Medulla oblongata (tissue), 1 donor: ENCODE measurements around the gene ZSCAN9.

Experiments
- DNase-seq: peaks from one replicate; pipeline ENCODE4 v3.0.0-alpha.2; 2015; ENCODE audit errors: extremely low spot score

Gene ZSCAN9

DNA sequence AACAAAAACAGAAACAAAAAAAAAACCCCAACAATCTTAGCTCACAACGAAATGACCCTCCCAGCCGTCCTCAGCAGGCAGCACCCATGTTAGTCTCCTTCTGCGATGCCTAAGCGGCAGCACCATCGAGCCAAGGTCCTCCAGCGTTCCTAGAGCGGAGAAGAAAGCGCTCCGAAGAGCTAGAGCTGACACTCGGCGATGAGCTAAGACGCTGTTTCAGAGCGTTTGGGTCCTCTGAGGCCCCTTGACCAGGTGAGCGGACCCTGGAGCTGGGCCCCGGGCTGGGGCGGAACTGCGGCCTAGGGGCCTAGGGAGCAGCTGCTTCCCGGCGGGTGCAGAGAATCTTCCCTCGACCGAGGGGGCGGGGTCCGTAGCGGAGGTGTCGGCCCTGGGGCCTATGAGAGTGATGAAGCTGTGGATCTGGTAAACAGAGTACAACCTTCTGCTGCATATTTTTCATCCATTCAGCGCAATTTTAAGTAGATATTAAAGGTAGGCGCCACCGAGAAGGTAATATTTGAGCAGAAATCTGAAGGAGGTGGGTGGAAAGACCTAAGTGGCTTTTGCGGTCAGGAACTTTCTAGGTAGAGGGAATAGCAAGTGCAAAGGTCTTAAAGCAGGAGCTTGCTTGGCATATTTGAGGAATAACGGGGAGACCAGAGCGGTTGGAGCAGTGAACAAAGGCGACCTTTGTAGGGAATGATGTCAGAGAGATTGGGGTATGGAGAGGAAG lies 42.1 kb downstream of the ZSCAN9 start, which contains the start of gene ZSCAN26:
ZSCAN26 (plus strand) TSS at position 182 of the 733 bp plus-strand sequence. CDS start 4,777 bp downstream, outside the sequence.
- DNase-seq, result peak; percentile 91

DNA sequence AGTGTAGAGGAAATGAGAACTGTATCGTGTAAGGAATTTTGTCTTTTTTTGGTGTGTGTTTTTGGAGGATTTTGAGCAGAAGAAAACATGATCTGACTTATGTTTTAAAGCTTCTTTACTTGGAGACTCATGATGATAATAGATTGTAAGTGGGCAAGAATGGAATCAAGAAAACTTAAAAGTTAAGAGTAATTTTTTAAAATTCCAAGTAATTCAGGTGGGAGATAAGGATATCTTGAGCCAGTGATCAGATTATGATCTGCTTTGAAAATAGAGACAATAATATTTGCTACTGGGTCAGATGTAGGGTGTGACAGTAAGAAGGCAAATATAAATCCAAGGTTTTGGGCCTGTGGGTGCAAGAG lies 42.6 kb downstream of the ZSCAN9 start:
- no peak for DNase-seq

DNA sequence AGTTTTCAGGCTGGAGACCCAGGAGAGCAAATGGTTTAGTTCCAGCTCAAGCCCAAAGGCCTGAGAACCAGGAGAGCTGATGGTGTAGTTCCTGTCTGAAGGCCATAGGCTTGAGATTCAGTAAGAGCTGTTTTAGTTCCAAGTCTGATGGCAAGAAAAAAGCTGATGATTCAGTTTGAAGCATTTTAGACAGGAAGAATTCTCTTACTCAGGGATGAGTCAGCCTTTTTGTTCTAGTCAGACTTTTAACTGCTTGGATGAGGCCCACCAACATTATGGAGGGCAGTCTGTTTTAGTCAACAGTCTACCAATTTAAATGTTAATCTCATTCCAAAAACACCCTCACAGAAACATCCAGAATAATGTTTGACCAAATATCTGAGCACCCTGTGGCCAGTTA lies 44.4 kb downstream of the ZSCAN9 start:
- DNase-seq, result no peak

- no peak for DNase-seq
Observed at GRCh38 chr6:28274888-28275287, 49.8 kb downstream of the ZSCAN9 start.

DNA sequence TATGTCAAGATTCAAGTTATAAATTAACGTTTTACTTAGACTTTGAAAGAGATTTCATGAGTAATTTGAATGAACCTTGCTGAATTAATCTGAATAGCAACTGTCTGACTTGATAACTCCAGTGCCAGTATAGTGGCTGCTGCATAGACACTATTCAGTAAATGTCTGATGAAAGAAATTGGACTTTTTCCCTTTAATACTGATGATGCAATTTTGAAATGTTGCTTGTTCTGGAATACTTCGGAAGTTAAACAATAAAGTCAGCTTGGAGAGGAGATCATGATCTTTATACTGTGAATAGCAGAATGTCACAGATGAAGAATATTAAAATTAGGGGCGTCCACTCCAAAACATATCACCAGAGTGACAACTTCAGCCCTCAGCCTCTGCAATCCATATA lies 52.7 kb downstream of the ZSCAN9 start:
- DNase-seq, result no peak

DNA sequence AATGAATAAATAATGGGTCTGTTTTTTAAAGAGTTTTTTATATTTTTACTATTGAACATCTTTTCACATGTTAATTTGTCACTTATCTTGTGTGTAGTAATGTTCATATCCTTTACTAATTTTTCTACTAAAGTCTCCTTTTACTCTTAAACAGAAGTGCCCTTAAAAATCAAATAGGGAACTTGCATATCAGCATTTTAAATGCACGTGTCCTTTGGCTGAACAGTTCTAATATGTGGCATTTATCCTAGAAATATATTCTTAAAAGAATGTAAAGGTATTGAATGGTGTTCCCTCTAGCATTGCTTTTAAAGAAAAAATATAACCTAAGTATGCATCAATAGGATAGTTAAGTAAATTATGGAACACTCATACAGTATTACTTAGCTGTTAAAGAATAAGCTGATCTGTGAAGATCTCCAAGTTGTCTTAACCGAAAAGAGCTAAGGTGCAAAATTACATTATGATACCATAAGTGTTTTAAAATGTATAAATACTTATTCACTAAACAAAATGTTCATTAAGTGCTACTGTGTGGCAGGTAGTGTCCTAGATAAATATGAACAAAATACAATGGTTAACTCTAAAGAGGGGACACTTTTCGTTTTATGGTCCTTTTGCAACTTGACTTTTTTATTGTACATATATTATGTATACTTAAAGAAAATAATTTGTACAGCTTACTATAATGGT lies 55.7 kb downstream of the ZSCAN9 start:
- DNase-seq, result no peak

GRCh38 chr6:28281288-28282064 lies 56.4 kb downstream of the ZSCAN9 start, which contains the start of gene PGBD1:
Gene PGBD1, plus strand, starts transcription at chr6:28281572. Its CDS starts 2,242 bp downstream, at chr6:28283814.
- DNase-seq, result peak; percentile 50

GRCh38 chr6:28282926-28283325 lies 57.9 kb downstream of the ZSCAN9 start:
- DNase-seq, result no peak
